HG03039 (cell line): ENCODE measurements around the gene MYO1E.

Experiments
- ATAC-seq: cut with Tn5 transposase; IDR thresholded peaks from one replicate; pipeline ENCODE4 v1.9.1; 2021; ENCODE audit warnings: mild to moderate bottlenecking, moderate library complexity; ENCODE audit not compliant: unreplicated experiment

MYO1E gene

DNA sequence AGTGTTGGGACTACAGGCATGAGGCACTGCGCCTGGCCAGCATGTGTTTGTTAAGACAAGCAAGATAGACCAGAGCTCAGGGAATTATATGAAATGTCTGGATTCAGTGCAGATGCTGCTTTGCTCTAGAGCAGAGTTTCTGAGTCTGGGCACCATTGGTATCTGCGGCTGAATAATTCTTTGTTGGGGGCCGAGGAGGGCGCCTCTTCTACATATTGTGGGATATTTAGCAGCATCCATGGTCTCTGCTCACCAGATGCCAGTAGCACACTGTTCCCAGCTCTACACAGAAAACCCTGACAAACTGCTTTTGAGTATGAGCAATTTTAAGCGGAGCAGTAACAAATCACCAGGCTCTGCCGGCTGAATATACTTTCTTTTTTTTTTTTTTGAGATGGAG is 169.7 kb downstream of the MYO1E start:
- ATAC-seq = no peak

DNA sequence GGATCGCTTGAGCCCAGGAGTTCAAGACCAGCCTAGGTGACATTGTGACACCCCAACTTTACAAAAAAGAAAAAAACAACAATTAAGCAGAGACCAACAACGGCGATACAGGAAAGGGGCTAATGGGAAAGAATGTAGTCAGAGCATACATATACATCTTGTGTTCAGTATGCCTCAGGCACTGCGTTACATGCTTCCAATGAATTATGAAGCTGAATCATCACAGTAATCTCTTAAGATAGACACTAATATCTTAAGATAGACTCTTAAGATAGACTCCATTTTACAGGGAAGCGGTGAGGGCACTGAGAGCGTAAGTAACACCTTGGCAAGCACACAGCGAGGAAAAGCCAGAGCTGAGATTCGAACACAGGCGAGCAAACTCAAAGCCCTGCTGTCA is 172.1 kb downstream of the MYO1E start:
- no peak for ATAC-seq

DNA sequence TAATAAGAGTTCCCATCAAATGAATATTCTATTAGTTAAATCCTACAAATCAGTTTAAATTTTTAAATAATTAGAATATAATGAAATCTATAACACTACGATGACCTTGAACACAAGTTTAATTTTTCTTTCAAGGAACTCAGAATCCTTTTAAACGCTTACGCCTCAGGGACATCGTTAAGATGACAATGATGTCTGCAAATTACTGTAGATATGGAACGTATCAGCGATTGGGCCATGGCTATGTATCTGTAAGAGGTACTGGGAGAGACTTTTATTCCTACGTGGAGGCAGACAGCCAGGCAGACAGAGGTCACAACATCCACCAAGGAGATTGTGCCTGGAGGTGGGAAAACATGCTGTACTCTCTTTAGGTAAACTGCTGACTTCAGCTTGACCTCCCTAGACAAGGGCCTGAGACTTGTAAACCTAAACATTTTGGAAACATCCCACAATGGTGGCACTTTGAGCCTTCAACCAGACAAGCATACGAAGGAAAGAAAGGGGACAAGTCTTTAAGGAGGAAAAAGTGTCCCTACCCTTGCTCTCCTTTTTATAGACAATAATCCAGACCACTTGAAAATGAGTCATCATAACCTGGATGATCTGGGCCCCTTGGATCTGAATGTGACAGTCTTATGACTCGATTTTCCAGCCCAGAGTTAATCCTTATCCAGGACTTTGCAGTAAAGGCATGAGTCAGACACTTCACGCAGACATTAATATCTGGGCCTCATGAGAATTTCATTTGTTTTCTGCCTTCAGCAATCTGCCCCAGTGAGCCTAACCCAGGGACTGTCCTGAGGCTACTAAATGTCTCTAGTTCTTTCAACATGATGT is 172.8 kb downstream of the MYO1E start:
- no peak for ATAC-seq

DNA sequence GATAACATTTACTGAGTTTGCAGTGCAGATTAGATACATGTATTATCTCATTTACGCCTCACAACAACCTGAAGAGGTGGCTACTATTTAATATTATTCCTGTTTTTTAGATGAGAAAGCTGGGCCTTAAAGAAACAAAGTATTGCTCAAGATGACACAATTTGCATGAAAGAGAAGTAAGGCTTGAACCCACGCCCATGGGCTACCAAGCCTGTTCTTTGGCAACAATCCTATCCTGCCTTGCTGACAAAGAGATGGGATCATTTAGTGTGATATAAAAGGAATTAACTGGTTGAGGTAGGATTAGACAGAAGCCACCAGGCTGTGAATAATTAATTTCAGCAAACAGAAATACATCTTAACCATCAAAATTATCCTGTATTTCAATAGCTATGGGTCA is 175.2 kb downstream of the MYO1E start:
- ATAC-seq = no peak

DNA sequence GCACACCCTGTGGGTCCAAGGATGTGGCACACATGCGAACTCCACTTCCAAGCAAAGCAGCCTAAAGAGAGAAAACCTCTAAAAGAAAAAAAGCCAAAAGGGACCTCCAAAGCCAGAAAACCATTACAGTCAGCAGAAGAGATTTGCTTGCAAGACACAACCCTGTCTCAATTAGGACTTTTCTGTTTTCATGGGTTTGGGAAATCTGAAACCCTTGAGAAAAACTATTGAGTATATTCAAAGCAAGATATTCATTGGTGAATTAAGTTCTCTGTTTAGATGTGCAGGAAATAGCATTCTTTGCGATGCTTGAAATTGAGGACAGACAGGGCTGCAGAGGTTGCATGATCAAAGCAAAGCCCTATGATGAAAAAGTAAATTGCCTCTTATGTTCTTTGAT is 176.3 kb downstream of the MYO1E start:
- ATAC-seq = no peak

DNA sequence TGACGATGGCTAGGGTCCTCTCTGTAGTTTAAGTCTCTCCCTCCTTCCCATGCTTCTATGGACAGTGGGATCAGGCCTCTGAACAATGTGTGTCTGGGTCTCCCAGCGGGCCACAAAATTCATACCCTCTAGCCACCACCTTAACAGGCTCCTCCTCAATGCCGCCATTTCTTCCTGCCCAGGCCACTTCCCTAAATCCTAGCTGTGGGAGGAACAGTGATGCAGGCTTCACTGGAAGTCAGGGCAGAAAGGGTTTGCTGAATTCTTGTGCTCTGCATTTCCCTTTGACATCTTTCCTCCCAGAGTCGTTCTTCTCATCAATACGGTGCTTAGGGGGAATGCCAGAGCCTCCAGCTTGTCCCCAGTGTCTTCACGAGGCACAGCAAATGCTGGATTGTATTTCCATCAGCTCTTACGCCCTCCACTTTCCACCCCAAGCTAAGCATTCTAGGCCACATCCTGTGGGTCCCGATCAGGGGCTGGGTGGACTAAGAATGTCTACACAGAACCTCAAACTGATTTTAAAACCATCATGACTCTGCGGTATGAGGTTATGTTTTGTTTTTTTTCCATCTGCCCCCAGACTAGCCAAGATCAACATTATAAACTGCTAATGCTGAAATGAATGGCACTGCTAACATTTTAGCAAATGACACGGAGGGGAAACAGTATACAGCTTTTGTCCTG is 177.9 kb downstream of the MYO1E start:
- ATAC-seq = no peak

DNA sequence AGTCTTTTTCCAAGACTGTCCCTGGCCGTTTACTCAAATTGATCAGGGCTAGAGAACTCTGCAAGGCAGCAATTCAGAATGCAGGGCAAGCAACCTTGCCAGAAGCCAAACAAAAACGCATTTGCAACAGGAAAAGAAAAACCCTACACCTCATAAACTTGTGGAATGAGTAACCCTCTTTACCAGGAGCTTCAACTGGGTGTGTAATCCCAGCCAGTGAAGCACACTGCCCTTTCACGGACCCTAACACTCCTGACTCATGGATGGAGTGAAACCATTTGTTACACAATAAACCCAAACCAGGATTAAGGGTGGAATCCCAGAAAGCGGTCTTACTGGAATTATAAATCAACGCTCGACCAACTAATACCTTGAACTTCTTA is 180.8 kb downstream of the MYO1E start:
- ATAC-seq = no peak

DNA sequence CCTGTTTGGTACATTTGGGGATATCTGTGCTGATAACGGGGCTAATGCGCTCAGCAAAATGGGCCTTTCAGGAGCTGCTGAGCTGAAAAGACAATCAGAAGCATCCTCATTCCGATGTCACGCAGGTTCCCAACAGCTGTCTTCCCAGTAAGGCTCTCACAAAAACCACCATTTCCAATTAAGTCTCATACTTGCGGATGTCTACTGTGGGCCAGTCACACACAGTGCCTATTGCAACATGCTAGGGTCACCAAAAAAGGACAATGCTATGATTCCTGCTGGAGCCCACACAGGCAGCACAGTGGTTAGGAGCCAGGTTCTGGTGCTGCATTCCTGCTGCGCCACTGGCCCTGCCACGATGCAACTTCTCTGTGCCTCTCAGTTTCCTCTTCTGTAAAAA is 182.4 kb downstream of the MYO1E start:
- ATAC-seq = no peak

DNA sequence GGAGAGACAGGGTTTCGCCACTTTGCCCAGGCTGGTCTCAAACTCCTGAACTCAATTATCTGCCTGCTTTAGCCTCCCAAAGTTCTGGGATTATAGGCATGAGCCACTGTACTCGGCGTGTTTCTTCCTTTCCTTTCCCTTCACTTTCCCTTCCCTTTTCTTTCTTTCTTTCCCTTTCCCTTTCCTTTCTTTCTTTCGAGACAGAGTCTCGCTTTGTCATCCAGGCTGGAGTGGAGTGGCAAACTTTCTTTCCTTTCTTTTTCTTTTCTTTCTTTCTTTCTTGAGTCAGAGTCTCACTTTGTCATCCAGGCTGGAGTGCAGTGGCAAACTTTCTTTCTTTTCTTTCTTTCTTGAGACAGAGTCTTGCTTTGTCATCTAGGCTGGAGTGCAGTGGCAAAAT is 183.4 kb downstream of the MYO1E start:
- no peak for ATAC-seq

DNA sequence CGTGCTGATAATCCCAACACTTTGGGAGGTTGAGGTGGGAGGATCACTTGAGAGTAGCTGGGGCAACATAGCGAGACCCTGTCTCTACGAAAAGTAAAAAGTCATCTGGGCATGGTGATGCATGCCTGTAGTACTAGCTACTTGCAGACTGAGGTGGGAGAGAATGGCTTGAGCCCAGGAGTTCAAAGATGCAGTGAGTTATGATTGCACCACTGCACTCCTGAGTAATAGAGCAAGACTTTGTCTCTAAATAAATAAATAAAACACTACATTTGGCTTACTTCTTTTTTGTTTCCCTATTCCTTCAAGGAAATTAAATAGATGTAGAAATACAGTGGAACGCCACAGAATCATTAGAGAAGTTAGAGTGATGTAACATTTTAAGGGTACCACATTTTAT is 186.2 kb downstream of the MYO1E start:
- ATAC-seq = no peak

DNA sequence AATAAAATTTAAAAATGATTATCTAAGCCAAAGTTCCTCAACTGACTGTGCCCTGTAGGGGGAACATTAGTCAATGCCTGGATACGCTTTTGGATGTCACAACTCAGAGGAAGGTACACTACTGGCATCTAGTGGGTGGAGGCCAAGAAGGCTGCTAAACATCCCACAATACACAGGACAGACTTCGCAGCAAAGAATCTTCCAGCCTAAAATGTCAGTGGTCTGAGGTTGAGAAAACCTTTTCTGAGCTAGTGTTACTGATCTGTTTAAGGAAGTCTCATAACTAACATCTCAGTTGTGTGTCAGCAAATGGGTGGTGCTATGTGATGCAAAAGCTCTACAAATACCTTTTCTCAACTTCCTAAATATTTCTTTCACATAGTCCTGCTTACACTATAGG is 186.9 kb downstream of the MYO1E start:
- no peak for ATAC-seq

DNA sequence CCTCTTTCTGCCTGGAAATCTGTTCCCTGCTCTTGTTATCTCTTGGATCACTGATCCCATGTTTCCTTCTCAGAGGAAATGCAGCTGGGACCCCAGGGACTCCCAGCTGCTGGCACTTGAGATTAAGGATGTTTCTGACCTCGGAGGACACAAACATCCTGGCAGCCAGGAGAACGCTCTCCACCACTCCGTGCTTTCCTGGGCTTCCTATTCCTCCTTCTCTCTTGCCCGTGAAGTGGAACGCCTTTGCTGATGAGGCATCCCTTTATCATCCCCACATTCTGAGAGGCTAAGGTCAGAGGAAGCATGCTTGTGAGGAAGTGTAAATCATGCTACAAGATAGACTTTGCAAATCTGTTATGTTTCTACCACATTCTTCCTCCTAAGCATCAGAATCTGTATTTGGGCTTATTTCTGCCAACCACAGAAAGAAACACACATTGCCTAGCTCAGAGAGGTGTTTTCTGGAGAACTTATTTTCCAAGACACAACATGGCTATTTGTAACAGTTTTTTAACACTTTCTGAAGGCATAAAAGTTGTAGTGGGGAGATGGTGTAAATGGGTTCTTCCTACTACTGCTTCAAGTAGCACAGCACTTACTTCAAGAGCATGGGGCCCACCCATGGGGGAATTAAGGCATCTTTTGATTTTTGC is 191.6 kb downstream of the MYO1E start:
- no peak for ATAC-seq

DNA sequence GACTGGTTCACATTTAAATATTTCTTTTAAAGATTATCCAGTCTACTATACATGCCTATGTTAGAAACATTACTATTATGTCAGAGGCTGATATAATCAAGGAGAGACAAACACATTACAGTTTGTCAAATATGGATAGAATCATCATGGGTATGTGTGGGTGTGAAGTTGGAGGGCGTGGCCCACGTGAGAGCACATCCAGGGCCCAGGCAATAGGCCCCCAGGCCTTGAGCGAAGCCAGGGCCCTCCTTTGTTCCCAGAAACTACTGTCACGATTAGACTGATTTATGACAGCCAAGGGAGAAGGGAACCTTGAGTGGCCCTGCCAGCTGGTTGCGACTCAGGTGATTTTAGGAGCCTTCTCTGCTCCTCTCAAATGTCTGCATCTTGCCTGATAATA is 193.0 kb downstream of the MYO1E start:
- no peak for ATAC-seq

DNA sequence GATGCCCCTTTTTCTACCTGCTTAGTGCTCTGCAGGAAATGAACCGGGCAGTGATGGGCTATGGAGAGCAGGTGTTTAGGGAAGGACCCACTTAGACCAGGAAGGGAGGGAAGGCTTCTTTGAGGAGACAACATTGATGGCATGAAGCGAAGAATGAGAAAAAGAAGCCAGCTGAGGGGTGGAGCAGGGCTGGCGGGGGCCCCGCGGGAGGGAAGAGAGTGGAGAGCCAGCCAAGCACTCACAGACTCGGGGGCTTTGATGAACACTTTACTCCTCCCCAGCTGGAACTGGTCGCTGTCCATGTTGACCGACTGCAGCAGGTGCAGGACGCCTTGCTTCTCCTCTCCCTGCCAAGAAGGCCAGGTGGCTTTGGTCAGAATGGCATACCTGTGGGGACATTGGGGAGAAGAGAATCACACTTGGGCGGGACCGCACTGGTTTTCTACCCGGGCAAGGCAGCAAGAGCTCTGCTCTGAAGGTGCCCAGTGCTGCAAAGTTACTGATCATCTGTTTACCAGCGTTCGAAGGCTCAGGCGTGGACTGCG is 194.4 kb downstream of the MYO1E start:
- no peak for ATAC-seq

DNA sequence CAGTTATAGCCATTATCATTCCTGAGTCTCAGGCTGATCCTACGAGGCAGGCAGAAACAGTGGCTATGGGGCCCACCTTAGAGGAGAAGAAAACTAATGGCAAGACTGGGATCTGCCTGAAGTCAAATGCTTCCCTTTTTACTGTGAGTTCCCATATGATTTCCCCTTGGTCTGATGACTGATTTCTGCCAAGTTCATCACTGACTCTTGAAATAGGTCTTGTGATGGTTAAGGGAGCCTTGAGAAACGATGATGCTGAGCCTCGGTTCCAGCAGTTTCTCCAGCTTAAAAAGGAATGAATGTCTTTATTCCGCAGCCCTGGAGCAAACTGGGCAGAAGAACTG is 195.4 kb downstream of the MYO1E start:
- no peak for ATAC-seq

DNA sequence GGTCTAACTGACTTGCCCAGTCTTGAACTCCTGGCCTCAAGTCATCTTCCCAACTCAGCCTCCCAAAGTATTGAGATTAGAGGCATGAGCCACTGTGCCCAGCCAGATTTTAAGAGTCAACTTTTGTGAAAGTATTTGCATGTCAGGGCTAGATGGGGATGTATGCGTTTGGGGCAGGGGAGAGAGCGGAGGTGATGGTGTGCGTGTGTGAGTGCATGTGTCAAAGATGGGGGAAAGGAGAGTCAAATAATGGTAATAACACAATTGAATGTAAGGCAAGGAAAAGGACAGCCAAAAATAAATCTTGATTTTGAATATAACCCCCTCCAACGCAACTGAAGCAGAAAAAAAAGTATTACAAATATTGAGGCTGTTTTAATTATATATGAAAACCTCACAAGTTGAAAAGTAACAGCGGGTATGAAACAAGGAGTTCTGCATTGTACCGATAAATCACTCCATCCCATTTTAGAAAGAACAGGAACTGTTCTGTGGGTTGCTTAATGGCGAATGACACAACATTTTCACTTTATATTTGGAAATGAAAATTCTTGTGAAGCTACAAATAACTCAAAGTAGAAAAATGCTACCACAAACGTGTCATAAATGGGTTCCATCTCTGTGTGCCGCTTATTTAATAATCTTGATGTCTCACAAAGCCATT is 195.9 kb downstream of the MYO1E start:
- no peak for ATAC-seq

DNA sequence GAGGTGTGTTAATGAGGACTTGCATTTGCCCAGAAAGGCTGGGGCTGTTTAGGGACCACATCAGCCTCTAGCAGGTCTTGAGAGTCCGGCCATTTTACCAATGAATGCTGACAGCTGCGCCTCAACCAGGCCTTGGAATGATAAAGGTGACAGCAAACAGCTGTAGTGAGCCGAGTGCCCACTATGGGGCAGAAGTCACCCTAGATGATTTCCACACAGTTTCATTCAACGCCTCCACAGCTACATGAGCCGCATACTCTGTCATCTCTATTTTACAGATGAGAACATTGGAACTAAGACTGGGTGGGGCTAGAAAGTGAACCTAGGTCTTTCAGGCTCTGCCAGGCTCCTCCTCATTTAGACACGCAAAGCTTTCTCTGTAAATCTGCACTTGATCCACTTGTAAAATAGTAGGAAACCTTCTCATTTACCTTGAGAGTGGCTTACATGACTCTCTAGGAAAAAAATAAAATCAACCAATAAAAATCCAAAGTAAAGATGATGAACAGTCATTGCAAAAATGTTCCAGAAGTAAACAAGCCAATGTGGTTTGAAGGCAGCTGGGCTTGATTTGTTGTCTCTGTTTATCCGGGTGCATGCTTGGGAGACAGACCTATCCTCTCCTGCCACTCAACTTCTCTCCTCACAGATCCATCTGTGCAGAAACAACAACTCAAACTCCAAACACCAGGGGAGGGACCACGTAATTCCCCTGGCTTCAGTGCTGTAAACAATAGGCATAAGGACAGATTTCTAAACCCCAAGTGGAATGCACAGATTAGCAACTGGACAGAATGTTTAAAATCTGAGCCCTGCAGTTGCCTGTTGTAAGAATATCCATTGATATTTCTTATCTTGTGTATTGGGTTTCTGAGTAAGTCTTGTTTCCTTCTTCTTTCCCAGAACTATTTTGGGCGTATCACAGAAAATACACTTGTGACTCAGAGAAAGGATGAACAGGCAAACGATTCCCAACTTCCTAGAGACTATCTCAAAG is 197.5 kb downstream of the MYO1E start:
- ATAC-seq = no peak

DNA sequence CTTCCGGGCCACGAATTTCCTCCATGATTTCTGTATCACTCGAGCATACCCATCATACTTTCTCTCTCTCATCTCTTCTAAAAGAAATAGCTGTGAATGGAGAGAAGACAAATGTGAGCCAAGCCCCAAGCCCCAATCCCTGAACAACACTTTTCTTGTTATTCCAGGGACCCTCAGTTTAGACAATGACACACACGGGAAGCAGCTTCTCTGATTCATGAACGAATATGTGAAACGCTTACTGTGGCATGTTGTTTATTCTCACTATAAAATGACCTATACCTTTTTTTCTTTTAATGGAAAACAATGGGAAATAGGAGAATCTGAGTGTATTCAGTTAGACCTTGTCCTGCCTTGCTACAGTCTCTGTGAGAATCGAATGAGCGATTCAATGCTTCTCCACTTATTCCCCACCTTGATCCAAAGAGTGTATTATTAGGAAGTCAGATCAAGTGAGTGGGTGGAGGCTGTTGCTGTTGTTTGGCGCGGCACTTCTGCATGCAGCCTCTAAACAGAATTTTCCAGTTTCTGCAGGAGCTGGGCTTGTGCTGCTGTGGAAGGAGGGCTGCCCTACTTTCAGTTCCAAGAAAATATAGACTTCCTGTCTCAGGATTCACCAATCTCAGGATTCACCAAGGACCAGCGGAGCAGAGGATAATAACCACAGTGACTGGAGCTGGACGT is 198.4 kb downstream of the MYO1E start:
- ATAC-seq = no peak

DNA sequence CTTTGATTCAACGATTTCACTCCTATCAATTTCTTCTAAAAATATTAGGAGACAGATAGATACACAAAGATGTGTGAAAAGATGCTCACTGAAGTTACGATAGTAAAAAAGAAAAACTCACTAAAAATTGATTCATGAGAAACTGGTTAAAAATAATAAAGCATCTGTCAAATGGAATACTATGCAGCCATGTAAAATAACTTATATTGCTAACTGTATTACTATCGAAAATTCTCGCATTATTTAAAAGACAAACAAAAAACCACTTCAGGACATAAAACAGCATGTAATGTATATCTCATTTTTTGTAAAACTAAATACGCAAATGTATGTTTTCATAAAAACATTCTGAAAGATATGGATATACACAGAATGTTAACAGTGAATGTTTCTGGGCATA is 199.5 kb downstream of the MYO1E start:
- ATAC-seq = no peak
